ENCODE measurements around the gene UBAP1.

DNA sequence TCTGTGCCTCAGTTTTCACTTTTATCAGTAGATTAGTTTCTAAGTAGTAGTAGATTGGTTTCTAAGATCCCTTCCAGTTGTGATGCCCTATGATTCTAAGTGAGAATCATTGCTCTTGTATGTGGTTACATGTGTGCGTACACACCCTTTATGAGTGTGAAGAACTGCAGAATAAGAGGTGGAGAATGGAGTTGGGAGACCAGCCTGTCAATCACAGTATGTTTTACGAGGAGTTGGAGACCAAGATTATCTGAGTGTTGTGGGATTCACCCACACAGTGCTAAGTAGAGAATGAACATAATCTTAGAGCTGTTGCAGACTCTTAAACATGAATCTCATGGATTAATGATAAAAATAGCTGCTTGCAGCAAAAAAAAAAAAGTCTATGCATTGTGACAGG lies 112.6 kb downstream of the UBAP1 start:
- TF ChIP-seq, protein P1, sequence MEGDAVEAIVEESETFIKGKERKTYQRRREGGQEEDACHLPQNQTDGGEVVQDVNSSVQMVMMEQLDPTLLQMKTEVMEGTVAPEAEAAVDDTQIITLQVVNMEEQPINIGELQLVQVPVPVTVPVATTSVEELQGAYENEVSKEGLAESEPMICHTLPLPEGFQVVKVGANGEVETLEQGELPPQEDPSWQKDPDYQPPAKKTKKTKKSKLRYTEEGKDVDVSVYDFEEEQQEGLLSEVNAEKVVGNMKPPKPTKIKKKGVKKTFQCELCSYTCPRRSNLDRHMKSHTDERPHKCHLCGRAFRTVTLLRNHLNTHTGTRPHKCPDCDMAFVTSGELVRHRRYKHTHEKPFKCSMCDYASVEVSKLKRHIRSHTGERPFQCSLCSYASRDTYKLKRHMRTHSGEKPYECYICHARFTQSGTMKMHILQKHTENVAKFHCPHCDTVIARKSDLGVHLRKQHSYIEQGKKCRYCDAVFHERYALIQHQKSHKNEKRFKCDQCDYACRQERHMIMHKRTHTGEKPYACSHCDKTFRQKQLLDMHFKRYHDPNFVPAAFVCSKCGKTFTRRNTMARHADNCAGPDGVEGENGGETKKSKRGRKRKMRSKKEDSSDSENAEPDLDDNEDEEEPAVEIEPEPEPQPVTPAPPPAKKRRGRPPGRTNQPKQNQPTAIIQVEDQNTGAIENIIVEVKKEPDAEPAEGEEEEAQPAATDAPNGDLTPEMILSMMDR (IDR thresholded peaks at IDR 0.05): no peak
- TF ChIP-seq EP300 (IDR thresholded peaks at IDR 0.05): no peak
